GM12892 (cell line): ENCODE results near the gene EMILIN1.

Experiments used
- DNase-seq: peaks from one replicate; pipeline ENCODE4 v3.0.0; 2011; ENCODE audit not compliant: insufficient read length
- FAIRE-seq: peaks from 2 replicates; lab custom pipeline; 2011; peaks lifted over from hg19 to GRCh38; lab: Jason Lieb, UNC
- POLR2A ChIP-seq: IDR thresholded peaks from 2 replicates; pipeline ENCODE4 v1.6.1; 2011; ENCODE audit warnings: low read depth, low read length, control low read depth
- POLR2AphosphoS5 ChIP-seq: IDR thresholded peaks from 2 replicates; pipeline ENCODE4 v1.6.1; 2011; ENCODE audit warnings: low read depth, low read length, control low read depth
- TAF1 ChIP-seq: IDR thresholded peaks from 2 replicates; pipeline ENCODE4 v1.6.1; 2011; ENCODE audit warnings: low read depth, mild to moderate bottlenecking, control low read depth, low read length, borderline replicate concordance

Gene EMILIN1

GRCh38 chr2:27135478-27135955 lies 57.1 kb downstream of the EMILIN1 start:
- DNase-seq (no peak), FAIRE-seq (peak; percentile 21)
- no peak for TF ChIP-seq POLR2A
- TF ChIP-seq TAF1 = no peak
- TF ChIP-seq POLR2AphosphoS5 = no peak
